Activated CD8-positive, alpha-beta memory T cell treated with anti-CD3 and anti-CD28 coated beads, Interleukin-2, amount 50 U/mL, for 24 hours (primary cell): Measurements from ENCODE around the gene CAMK2B.
"Not testable (repeated sequence)": the region's sequence is repeated elsewhere in the genome, so short reads cannot be mapped to it uniquely, and the experiment has no call there.

Experiments
- DNase-seq: peaks from one replicate; pipeline ENCODE4 v3.0.0-alpha.2; 2020; ENCODE audit errors: extremely low read depth

CAMK2B gene

GRCh38 chr7:44216521-44217222, 108.7 kb downstream of the CAMK2B start:
- no peak for DNase-seq

GRCh38 chr7:44216019-44216418, 109.4 kb downstream of the CAMK2B start:
- DNase-seq: no peak

GRCh38 chr7:44215531-44215930, 109.9 kb downstream of the CAMK2B start:
- DNase-seq: no peak

- no peak for DNase-seq
Observed at GRCh38 chr7:44213877-44214388, 111.5 kb downstream of the CAMK2B start.

- DNase-seq: no peak
Observed at GRCh38 chr7:44213206-44213876, 112.1 kb downstream of the CAMK2B start.

GRCh38 chr7:44212581-44213184, 112.7 kb downstream of the CAMK2B start:
- DNase-seq: no peak

GRCh38 chr7:44212018-44212417, 113.4 kb downstream of the CAMK2B start:
- no peak for DNase-seq

- no peak for DNase-seq
Observed at GRCh38 chr7:44211126-44211675, 114.2 kb downstream of the CAMK2B start.

- no peak for DNase-seq
Observed at GRCh38 chr7:44210107-44210506, 115.3 kb downstream of the CAMK2B start.

- no peak for DNase-seq
Observed at GRCh38 chr7:44208085-44208484, 117.3 kb downstream of the CAMK2B start.

- DNase-seq: no peak
Observed at GRCh38 chr7:44206008-44206407, 119.4 kb downstream of the CAMK2B start.

- no peak for DNase-seq
Observed at GRCh38 chr7:44201813-44202212, 123.6 kb downstream of the CAMK2B start.

- DNase-seq: peak; percentile 89
Observed at GRCh38 chr7:44200699-44201461, 124.5 kb downstream of the CAMK2B start, which contains the start of gene YKT6. TSS of gene YKT6 (plus strand) at chr7:44200978. CDS start at chr7:44201136, 158 bp downstream.

GRCh38 chr7:44200163-44200562, 125.2 kb downstream of the CAMK2B start:
- not testable (repeated sequence) for DNase-seq

GRCh38 chr7:44197474-44197873, 127.9 kb downstream of the CAMK2B start:
- no peak for DNase-seq

- DNase-seq: no peak
Observed at GRCh38 chr7:44196450-44196872, 128.9 kb downstream of the CAMK2B start.

GRCh38 chr7:44195889-44196288, 129.5 kb downstream of the CAMK2B start:
- DNase-seq: no peak

- DNase-seq: no peak
Observed at GRCh38 chr7:44194562-44195145, 130.7 kb downstream of the CAMK2B start.

GRCh38 chr7:44194069-44194468, 131.3 kb downstream of the CAMK2B start:
- DNase-seq: peak; percentile 21

GRCh38 chr7:44193011-44193802, 132.2 kb downstream of the CAMK2B start:
- DNase-seq: no peak
